Gastroesophageal sphincter (tissue), 4 donors: Measurements from ENCODE around the gene LCNL1. TPM values are rescaled to one million over a fixed set of nuclear protein-coding genes. Genes with fewer than 3 reads are reported as not detected.

Experiments
- ATAC-seq: fragments of 150-250 bp; one replicate; pipeline ENCODE4 v1.9.1; 2016; ENCODE audit warnings: mild to moderate bottlenecking, moderate library complexity
- H3K27ac ChIP-seq, 4 donors: fragments of 200-600 bp; sonication (generic) in 3 of 4; 1 replicate in 3 of 4; 2 replicates in 1 of 4; pipeline ENCODE4 v1.5.1; 2016 to 2019
- H3K27me3 ChIP-seq: fragments of 200-600 bp; sonication (generic); one replicate; pipeline ENCODE4 v1.5.1; 2019
- H3K36me3 ChIP-seq, 2 donors: fragments of 200-600 bp; sonication (generic); one replicate each; pipeline ENCODE4 v1.5.1; 2019; ENCODE audit warnings: control low read depth in 1 of 2
- H3K4me1 ChIP-seq, 3 donors: fragments of 200-600 bp; sonication (generic); 1 replicate in 2 of 3; 2 replicates in 1 of 3; pipeline ENCODE4 v1.5.1; 2016 to 2019; ENCODE audit warnings: control low read depth in 2 of 3
- H3K4me3 ChIP-seq, 2 donors: fragments of 200-600 bp; sonication (generic); one replicate each; pipeline ENCODE4 v1.5.1; 2019; ENCODE audit warnings: mild to moderate bottlenecking in 1 of 2, moderate library complexity in 1 of 2
- H3K9me3 ChIP-seq, 3 donors: fragments of 200-600 bp; sonication (generic); one replicate each; pipeline ENCODE4 v1.5.1; 2017 to 2019; ENCODE audit warnings: control low read depth in 2 of 3
- EP300 ChIP-seq: sonication (generic); formaldehyde crosslinking; IDR thresholded peaks from one replicate; pipeline ENCODE4 v1.6.1; 2017; ENCODE audit warnings: antibody characterized with exemption, mild to moderate bottlenecking
- POLR2A ChIP-seq, 2 donors: fragments of 450-650 bp; IDR thresholded peaks; one replicate each; pipeline ENCODE4 v1.6.1; 2017; ENCODE audit warnings: antibody characterized with exemption in 2 of 2, mild to moderate bottlenecking in 2 of 2, moderate library complexity in 1 of 2
- POLR2AphosphoS5 ChIP-seq: sonication (generic); formaldehyde crosslinking; IDR thresholded peaks from one replicate; pipeline ENCODE4 v1.6.1; 2017; ENCODE audit warnings: antibody characterized with exemption
- WGBS, 2 donors: methylation state at CpG; one replicate each; pipeline ENCODE4 v1.1.5; 2018; ENCODE audit warnings: low coverage in 1 of 2; 5-methylcytosine and 5-hydroxymethylcytosine counted together
- total RNA-seq, 4 donors: library from RNA; depleted of rRNA; stranded (reverse); fragments of >200 nt; gene quantifications; one replicate each; pipeline ENCODE4 v1.1.0, GENCODE V29; 2016
- TF ChIP-seq, protein P1 (sequence below), 4 experiments: fragments of 200-600 bp in 2 of 4; fragments of 450-650 bp in 2 of 4; sonication (generic) in 1 of 4; IDR thresholded peaks; one replicate each; pipeline ENCODE4 v1.5.1; 2017 to 2019; ENCODE audit warnings: antibody characterized with exemption in 4 of 4, mild to moderate bottlenecking in 2 of 4, moderate library complexity in 2 of 4

Gene LCNL1
- total RNA-seq, 4 donors from 2014 or later: 0.40 TPM; not detected in 2

DNA sequence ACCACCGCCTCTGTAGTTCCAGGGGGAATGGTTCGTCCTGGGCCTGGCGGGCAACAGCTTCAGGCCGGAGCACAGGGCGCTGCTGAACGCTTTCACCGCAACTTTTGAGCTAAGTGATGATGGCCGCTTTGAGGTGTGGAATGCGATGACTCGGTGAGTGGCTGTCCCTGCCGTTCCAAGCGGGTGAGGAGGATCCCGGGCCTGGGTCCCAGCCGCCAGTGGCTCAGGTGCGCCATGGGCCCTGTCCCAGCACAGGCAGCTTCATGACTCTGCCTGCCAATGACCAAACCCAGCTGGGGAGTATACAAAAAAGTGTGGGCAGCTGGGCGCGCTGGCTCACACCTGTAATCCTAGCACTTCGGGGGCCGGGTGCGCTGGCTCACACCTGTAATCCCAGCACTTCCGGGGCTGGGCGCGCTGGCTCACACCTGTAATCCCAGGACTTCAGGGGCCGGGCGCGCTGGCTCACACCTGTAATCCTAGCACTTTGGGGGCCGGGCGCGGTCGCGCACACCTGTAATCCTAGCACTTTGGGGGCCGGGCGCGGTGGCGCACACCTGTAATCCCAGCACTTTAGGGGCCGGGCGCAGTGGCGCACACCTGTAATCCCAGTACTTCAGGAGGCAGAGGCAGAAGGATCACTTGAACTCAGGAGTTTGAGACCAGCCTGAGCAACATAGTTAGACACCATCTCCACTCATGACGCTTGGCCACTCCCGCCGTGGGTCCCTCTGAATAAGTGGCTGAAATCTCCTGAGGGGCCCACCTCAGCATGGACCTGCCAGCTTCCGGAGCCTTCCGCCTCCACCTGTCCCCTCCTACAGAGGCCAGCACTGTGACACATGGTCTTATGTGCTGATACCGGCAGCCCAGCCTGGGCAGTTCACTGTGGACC, 29.7 kb upstream of the LCNL1 start:
- Histone ChIP-seq H3K27me3 (no peaks in the 10 kb centered on the region), H3K4me1 (peaks cover 0 to 24% (median 8%) of the 10 kb centered on the region in 3 donors), H3K36me3 (no peaks in the 10 kb centered on the region), H3K9me3 (no peaks in the 10 kb centered on the region), H3K4me3 (no peak overlapping the region), H3K27ac (no peak overlapping the region)
- TF ChIP-seq, protein P1, sequence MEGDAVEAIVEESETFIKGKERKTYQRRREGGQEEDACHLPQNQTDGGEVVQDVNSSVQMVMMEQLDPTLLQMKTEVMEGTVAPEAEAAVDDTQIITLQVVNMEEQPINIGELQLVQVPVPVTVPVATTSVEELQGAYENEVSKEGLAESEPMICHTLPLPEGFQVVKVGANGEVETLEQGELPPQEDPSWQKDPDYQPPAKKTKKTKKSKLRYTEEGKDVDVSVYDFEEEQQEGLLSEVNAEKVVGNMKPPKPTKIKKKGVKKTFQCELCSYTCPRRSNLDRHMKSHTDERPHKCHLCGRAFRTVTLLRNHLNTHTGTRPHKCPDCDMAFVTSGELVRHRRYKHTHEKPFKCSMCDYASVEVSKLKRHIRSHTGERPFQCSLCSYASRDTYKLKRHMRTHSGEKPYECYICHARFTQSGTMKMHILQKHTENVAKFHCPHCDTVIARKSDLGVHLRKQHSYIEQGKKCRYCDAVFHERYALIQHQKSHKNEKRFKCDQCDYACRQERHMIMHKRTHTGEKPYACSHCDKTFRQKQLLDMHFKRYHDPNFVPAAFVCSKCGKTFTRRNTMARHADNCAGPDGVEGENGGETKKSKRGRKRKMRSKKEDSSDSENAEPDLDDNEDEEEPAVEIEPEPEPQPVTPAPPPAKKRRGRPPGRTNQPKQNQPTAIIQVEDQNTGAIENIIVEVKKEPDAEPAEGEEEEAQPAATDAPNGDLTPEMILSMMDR (IDR thresholded peaks at IDR 0.05): no peak
- no peak for TF ChIP-seq POLR2AphosphoS5
- no peak for TF ChIP-seq POLR2A (IDR thresholded peaks at IDR 0.05)
- no peak for TF ChIP-seq EP300
- no CpG with 5 or more reads among the region's 44 CpGs for WGBS, 2 donors
- no peak for ATAC-seq

- Histone ChIP-seq H3K36me3 (no peaks in the 10 kb centered on the region), H3K4me3 (no peak overlapping the region), H3K9me3 (no peaks in the 10 kb centered on the region), H3K4me1 (peaks cover 0 to 19% (median 8%) of the 10 kb centered on the region in 3 donors), H3K27ac (no peak overlapping the region), H3K27me3 (peaks cover 1% of the 10 kb centered on the region)
- TF ChIP-seq EP300 (no peak), POLR2AphosphoS5 (no peak), POLR2A (IDR thresholded peaks at IDR 0.05) (no peak)
- TF ChIP-seq, protein P1 (IDR thresholded peaks at IDR 0.05): no peak
- no CpG with 5 or more reads among the region's 19 CpGs for WGBS, 2 donors
- no peak for ATAC-seq
Observed at GRCh38 chr9:136953771-136954269, 29.0 kb upstream of the LCNL1 start.

DNA sequence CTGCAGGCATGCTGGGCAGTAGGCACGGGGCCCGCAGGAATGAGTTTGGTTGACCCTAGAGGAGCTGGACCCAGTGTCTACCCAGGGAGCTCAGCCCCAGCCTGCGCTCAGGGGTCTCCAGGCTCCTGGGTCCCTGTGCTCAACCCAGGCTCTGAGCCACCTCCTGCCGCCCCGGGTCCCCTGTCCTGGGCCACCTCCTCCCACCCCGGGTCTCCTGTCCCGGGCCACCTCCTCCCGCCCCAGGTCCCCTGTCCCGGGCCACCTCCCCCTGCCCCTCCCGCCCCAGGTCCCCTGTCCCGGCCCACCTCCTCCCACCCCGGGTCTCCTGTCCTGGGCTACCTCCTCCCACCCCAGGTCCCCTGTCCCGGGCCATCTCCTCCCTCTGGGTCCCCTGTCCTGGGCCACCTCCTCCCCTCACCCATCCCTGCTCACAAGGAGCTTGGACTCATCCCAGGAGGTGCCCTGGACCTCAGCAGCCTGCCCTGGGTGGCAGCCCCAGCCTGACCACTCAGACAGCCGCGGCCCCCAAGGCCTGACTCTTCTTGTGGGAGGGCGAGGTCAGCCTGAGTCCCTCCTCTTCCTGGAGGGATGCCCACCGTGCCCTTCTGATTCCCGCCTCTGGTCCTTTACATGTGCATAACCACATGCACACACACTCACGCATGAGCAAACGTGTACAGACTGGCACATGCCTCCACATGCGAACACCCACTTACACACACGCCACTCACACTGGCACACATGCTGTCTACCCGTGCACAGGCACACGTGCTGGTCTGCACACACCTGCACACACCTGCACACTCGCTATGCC, 28.3 kb upstream of the LCNL1 start:
- no peak overlapping the region for H3K27ac ChIP-seq
- no peaks in the 10 kb centered on the region for H3K9me3 ChIP-seq
- H3K36me3 ChIP-seq: no peaks in the 10 kb centered on the region
- WGBS, 2 donors: 86% methylated on average over 10 of the region's 25 CpGs; no CpG with 5 or more reads in 1 of the 2 donors
- TF ChIP-seq, protein P1 (IDR thresholded peaks at IDR 0.05): no peak
- TF ChIP-seq EP300 (no peak), POLR2AphosphoS5 (no peak), POLR2A (IDR thresholded peaks at IDR 0.05) (no peak)
- ATAC-seq: no peak
- peaks cover 0 to 12% (median 4%) of the 10 kb centered on the region in 3 donors for H3K4me1 ChIP-seq
- H3K4me3 ChIP-seq: no peak overlapping the region
- H3K27me3 ChIP-seq: peaks cover 7% of the 10 kb centered on the region

DNA sequence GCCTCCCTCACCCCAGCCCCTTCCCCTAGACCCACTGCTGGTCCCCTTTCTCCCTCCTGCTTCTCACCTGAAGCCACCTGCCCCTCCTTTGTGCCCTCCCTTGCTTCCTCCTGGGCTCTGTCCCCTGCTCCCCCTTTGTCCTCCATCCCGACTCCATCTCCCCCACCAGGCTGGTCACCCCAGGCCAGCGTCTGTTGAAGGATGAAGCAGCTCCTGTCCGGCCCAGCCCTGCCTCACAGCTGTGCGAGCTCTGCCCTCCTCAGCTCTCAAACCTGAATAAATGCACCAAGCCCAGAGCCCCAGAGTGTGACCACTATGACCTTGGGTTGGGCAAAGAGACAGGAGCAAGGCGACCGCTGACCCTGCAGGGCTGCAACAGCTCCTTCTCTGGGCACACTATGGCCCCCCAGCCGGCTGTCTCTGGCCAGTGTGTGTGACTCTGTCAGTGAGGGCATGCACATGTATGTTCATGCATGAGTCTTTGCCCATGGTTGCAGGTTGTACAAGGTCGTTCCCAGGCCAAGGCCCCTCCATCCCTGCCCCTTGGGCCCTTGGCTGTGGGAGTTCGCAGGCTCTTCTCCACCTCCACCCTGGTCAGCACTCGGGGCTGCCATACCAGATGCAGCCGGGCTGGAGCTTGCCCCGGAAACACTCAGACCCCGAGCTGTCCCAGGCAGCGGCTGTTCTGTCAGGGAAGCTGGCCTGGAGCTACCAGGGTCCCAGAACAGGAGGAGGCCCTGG, 27.4 kb upstream of the LCNL1 start:
- H3K27ac ChIP-seq: no peak overlapping the region
- H3K9me3 ChIP-seq: no peaks in the 10 kb centered on the region
- WGBS, 2 donors: 92% methylated on average over 5 of the region's 14 CpGs; no CpG with 5 or more reads in 1 of the 2 donors
- peaks cover 0 to 5% (median 2%) of the 10 kb centered on the region in 3 donors for H3K4me1 ChIP-seq
- ATAC-seq: no peak
- no peaks in the 10 kb centered on the region for H3K36me3 ChIP-seq
- no peak overlapping the region for H3K4me3 ChIP-seq
- peaks cover 12% of the 10 kb centered on the region for H3K27me3 ChIP-seq
- TF ChIP-seq POLR2A (IDR thresholded peaks at IDR 0.05): no peak
- TF ChIP-seq POLR2AphosphoS5: no peak
- TF ChIP-seq, protein P1 (IDR thresholded peaks at IDR 0.05): no peak
- no peak for TF ChIP-seq EP300
